ENCODE data around the gene PSPN.

GRCh38 chr19:6372594-6373095, 3.1 kb downstream of the PSPN start, which contains the start of gene ALKBH7:
- TF ChIP-seq, protein P1, sequence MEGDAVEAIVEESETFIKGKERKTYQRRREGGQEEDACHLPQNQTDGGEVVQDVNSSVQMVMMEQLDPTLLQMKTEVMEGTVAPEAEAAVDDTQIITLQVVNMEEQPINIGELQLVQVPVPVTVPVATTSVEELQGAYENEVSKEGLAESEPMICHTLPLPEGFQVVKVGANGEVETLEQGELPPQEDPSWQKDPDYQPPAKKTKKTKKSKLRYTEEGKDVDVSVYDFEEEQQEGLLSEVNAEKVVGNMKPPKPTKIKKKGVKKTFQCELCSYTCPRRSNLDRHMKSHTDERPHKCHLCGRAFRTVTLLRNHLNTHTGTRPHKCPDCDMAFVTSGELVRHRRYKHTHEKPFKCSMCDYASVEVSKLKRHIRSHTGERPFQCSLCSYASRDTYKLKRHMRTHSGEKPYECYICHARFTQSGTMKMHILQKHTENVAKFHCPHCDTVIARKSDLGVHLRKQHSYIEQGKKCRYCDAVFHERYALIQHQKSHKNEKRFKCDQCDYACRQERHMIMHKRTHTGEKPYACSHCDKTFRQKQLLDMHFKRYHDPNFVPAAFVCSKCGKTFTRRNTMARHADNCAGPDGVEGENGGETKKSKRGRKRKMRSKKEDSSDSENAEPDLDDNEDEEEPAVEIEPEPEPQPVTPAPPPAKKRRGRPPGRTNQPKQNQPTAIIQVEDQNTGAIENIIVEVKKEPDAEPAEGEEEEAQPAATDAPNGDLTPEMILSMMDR (IDR thresholded peaks at IDR 0.05), result no peak
- TF ChIP-seq POLR2A (IDR thresholded peaks at IDR 0.05), result peak; percentile 66 to 69
